HG03575 (cell line): ENCODE data around the gene CDH4.
"Not testable (repeated sequence)": the region's sequence is repeated elsewhere in the genome, so short reads cannot be mapped to it uniquely, and the experiment has no call there.

ENCODE experiments used
- ATAC-seq: cut with Tn5 transposase; IDR thresholded peaks from one replicate; pipeline ENCODE4 v1.9.1; 2021; ENCODE audit not compliant: unreplicated experiment, insufficient number of reproducible peaks, low FRiP score; ENCODE audit errors: extremely low read depth

Gene CDH4

DNA sequence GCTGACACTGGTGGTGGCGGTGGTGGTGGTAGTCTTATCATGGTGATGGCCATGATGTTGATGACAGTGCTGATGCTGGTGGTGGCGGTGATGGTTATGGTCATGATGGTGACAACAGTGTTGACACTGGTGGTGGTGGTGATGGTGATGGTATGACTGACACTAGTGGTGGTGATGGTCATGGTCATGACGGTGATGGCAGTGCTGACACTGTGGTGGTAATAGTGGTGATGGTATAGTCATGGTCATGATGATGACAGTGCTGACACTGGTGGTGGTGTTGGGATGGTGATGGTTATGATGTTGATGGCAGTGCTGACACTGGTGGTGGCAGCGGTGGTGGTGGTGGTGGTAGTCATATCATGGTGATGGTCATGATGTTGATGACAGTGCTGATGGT is 205.7 kb downstream of the CDH4 start:
- ATAC-seq = no peak

DNA sequence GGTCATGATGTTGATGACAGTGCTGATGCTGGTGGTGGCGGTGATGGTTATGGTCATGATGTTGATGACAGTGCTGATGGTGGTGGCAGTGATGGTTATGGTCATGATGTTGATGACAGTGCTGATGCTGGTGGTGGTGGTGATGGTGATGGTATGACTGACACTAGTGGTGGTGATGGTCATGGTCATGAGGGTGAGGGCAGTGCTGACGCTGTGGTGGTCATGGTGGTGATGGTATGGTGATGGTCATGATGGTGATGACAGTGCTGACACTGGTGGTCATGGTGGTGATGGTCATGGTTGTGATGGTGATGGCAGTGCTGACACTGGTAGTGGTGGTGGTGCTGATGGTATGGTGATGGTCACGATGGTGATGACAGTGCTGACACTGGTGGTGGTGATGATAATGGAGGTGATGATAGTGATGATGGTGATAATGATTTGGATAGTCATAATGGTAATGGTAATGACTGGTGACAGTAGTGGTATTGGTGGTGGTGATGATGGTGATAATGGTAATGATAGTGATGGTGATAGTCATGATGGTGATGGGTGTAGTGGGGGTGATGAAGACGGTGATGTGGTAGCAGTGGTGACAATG is 206.2 kb downstream of the CDH4 start:
- ATAC-seq = no peak

DNA sequence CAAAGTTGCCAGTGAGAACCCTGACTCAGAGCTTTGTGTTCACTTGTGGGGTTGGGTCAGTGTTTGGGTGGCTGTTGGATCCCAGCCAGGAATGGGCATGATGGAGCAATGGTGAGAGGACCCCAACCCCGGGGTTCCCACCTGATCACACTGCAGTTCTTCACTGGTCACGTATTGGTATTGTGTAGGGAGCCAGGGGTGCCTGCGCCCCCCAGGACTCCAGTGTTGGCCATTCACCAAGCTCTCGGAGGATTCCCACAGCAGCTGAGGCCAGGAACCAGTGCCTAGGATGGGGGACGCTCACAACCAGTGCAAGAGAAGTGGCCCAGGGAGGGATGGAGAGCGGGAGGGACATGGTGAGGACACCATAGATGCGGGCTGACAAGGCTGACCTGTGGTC is 207.2 kb downstream of the CDH4 start:
- no peak for ATAC-seq

DNA sequence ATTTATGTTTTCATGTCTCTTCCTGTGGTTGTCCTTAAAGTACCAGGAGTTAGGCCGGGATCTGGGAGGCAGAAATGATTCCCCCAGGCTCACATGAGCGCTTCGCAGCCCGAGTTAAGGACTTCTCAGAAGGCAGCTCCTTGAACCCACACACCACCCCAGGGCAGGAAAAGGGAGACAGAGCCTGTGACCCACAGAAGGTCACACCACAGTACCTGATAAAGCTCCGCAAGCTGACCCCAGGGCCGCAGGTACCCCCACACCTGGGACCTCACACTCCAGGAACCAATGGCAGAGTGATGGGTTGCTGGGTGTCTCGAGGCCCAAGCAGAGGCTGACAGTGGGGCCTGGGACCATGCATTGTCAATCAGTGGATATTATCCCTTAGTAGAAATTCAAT is 207.6 kb downstream of the CDH4 start:
- ATAC-seq = no peak

DNA sequence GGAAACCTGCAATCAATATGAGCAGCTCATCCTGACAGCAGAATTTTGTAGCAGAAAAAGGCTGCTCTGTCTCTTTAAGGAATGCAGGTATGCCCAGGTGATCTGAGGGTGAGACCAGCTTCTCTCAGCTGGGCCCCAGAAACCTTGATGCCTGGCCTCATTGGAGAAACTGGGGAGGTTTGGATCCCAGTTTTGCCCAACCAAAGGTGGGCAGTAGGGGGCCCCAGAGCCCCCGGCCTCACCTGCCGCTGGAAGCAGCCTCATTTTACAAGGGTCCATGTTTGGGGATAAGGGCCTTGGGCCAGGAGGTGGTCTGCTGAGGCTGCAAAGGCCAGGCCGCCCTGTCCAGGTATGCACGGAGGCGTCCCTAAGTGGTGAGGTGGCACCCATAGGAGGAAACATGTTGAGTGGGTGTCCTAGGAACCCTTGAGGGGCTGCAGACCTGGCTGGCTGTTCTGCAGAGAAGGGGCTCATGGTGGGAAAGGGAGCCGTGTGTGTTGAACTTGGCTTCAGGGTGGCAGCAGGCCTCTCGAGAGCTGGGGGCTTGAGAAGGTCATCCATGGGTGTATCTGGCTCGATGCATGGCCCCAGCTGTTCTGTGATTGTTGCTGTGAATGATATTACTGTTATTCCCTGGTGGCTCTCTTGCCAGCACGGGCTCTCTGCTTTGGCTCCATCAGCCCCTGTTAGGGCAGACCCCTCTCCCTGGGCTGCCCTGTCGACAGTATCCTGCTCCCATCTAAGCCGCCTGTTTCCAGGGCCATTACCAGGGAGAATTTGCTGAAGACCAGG is 208.4 kb downstream of the CDH4 start:
- no peak for ATAC-seq

DNA sequence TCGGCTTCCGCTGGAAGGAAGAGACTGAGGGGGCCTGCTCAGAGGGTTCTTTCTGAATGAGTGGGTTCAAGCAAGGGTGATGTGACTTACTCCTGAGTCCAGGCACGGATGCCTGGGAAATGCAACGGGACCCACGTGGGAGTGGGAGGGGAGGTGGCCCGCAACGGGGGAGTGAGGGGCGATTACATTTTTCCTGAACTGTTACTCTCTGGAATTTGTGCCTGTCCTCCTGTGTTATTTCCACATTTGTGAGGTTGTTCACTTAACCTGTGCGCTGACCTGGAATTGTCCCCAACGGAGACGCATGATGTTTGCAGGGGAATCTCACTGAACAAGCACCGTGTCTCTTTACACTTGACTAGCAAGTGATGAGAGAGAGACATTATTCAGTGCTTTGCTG is 209.4 kb downstream of the CDH4 start:
- no peak for ATAC-seq

DNA sequence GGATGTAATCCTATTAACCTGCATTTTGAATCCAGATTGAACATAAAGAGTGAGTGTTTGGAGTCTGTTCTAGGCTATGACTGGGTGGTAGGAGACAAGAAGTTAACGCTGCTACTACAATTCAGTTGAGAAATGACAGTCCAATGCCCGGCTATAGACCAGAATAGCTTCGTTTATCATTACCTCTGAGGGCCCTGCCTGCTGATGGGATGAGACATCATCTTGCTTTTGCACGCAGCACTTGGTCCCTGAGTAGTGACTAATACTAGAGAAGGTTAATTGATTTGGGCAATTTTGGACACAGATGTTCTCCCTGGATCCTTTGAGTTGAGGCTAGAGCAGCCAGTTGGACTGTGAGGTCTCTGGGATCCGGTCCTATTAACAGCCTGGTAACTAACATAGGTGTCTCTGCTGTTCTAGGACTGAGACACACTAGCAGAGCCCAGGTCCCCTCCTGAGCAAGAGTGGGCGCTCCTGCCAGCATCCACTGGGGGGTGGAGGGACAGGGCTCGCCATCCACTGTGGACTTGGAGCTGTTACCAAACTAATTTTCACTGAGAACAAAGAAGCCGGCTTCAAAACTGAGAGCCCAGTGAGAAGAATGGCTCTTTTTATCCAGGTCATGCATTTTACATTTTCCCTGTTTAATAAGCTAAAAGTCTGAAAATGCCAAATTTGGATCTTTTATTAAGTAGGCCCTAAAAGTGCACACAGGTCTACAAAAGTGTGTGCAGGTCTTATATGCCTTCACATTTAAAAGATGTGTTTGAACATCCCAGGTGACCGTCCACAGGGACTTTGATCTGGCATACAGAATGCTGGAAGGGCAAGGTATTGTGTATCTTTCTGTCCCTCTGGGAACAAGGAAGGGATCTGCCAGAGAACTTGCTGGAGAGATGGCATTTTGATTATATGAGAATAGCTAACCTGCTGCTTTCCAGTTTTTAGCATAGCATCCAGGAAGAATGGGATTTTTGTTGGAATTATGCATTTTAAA is 212.5 kb downstream of the CDH4 start:
- ATAC-seq = no peak

DNA sequence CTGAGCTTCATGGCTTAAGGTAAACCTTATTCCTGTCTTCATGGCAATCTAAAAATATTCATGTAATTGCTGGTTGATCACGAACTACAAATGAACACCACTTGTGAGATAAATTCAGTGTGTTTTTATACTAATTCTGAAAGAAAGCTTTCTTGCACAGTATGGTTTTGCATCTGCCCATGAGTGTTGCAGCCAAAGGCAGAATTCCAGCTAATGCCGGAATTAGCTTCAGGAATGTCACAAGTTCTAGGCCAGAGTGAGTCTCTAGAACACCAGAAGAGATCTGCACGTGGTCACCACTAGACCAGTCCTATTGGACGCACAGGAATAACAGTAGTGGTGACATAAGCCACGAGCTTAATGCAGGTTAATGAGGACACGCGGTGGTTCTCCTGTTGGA is 223.7 kb downstream of the CDH4 start:
- no peak for ATAC-seq

DNA sequence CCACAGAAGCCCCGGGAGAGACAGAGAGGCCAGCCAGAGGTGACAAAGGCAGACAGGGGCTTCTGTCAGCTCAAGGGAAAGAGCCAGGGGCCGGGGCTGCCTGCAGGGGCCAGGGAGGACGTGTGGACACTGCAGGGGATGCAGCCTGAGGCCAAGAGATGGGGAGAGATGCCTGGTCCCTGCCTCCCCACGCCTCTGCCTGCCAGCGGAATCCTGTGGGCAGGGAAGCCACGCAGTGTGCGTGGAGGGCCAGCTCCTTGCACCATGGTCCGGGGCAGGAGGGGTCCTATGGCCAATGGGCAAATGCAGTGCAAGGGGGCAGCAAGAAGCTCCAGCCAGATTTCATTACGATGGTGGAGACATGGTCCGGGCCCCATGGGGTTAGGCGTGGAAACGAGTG is 224.9 kb downstream of the CDH4 start:
- ATAC-seq = no peak

DNA sequence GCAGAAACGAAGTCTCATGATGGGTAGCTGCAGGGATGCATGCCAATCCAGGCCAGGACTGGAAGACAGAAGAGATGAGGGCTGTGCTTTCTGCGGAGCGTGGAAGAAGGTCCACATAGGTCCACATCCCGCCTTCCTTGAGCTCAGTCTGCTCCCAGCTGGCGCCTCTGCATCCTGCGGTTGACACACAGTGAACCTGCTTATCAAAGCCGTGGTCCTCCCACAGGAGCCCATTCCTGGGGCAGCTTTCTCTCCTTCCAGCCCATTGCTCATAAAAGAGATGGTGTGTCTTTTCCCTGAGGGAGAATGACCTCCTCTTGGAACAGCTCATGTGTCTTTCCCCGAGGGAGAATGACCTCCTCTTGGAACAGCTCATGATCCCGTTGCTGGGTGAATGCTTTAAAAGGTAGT is 225.4 kb downstream of the CDH4 start:
- ATAC-seq = no peak

DNA sequence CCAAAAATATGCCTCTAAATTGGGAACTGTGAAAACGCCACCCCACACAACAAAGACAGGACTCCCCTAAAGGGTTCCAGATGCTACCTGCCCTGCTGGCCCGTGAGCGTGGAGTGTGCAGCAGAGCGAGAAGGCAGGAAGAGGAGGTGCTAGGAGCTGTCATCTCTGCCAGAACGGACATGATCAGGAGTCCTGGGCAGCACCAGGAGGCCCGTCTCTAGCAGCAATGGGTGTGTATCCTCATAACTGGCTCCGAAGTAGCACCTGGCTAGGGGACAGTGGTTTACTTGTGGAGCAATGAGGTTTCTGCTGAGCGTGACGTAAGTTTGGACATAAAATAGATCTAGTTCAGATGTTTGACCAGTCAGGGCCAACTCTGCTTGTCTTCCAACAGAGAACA is 226.0 kb downstream of the CDH4 start:
- no peak for ATAC-seq

DNA sequence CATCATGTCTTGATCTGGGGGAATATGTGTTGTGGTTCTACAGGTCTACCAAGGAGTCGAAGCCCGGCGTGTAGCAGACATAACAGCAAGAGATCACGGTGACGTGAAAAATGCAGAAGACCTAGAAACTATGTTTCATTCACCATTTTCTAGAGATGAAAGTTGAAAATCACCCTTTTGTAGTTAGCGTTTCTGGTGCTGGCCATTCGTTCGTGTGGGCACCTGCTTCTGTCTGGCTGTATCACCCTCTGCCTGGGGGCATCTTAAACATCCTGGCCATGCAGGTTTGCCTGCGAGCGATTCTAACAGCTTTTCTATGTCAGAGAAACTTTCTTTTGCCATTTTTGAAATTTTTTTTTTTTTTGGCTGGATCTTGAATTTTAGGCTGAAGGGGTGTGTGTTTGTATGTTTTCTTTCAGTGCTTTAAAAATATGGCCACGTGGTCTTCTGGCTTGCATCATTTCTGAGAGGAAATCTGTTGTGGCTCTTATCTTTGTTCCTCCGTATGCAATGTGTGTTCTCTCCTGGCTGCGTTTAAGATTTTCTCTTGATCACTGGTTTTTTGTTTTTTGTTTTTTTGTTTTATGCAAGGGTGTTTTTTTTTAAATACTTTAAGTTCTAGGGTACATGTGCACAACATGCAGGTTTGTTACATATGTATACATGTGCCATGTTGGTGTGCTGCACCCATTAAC is 226.7 kb downstream of the CDH4 start:
- no peak for ATAC-seq

DNA sequence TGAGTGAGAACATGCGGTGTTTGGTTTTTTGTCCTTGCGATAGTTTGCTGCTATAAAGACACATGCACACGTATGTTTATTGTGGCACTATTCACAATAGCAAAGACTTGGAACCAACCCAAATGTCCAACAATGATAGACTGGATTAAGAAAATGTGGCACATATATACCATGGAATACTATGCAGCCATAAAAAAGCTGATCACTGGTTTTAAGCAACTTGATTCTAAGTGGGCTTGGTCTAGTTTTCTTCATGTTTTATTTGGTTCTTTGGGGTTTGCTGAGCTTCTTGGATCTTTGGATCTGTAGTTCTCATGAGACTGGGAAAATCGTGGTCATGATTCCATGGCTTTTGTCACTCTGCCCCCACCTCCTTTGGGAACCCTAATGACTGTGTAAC is 227.4 kb downstream of the CDH4 start:
- ATAC-seq = not testable (repeated sequence)

DNA sequence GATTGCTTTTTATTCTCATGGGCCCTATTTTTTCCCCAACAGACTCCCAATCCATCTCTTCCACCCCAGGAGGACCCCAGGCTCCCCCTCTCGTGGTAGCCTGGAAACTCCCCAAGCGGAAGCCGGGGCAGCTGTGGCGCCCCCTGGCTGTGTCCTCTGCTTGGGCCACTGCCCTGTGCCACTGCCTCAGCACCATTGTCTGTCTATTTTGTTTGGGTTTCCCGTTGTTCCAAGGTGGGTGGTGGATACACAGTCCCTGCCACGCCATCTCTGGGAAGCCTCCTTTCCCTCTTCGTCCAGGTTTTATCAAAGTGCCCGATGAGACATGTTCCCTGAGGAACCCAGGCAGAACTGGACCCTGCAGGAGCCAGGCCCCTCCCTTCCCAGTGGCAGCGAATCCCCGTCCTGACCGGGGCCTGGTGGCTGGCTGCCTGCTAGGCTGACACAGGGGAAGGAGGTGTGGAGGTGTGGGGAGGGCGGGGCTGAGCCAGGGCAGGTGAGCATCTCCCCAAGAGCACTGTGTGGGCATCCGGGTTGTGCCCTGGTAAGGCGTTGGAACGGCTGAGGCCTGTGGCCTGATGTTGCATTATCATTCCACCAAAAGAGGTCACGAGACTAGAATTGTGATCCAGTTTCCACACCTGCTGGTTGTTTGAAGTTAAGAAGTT is 228.2 kb downstream of the CDH4 start:
- ATAC-seq = no peak

DNA sequence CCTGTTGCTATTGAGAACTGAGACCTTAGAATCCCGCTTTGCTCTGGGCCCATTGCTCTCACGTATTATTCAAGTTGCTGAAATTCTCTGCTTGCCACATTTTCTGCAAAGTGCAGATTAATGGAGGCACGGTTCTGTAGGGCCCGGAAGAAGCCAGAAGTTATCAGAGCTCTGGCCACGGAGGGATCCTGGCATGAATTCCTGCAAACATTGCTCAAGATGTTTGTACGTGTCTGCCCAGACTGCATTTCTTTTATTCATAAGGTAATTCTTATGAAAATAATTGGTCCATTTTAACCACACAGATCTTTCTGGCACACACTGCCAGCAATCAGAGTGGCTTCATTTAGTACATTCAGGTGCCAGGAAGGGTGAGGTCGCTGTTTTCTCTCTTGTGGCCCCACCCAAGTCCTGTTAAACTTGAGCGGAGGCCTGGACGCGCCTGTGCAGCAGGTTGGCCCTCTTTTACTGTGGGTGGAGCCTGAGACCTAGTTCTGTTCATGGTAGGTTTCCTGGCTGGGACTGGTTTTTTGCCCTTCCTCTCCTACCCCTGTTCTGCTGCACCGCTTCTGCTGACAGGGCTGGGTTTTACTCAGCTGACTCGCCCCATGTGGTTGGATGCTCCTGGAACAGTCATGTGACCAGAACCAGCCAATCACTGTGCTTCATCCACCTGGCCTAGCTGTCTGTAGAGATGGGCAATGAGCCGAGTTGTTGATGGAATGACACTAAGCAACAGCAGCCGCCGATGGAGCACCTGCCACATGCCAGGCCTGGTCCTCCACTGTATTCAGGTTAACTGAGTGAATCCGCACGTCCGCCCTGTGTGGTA is 230.2 kb downstream of the CDH4 start:
- no peak for ATAC-seq

DNA sequence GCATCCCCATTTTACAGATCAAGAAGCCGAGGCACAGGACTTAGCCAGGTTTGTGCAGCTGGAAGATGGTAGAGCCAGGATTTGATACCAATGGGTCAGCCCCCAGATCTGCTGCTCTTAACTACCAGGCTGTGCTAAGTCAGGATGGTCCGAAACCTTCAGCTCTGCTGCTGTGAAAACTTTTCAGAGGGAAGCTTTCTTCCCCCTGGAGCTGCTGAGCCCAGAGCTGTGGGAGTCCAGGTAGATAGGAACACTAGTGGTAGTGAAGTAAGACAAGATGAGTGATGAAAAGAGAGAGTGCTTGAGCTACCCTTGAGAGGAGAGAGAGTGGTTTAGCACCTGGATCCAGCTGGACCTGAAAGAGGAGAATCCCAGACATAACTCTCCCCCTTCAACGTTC is 230.8 kb downstream of the CDH4 start:
- ATAC-seq = no peak

DNA sequence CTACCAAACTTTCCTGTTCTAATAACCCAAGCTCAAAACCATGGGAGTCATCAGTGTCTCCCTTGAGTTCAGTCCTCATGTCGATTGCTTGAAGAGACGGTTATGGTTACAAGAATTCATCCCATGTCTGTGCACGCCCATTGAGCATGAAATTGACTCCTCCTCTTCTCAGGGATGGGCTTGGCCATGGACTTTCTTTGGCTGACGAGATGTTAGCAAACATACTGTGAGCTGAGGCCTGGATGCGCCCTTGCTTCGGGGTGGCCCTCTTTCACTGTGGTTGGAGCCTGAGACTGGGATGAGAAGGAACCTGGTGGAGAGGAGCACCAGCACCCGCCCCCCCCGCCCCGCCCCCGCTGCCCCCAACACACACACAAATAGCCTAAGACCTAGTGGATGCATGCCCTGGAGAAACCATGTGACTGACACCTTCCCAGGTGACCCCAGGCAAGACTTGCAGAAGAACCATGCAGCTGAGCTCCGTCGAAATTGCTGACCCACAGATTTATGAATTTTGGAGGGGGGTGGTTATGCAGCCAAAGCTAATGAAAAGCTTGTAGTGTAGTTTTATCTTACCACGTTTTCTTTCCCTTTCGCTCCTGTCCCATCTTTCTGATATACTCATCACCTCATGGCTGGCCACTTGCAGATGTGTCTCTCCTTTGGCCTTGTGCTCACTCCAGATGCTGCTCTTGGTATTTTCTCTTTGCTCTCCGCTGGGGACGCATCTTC is 231.4 kb downstream of the CDH4 start:
- ATAC-seq = no peak
